GM19025 (cell line): Measurements from ENCODE around the gene SEL1L.
"Not testable (repeated sequence)": the region's sequence is repeated elsewhere in the genome, so short reads cannot be mapped to it uniquely, and the experiment has no call there.

ENCODE experiments used
- ATAC-seq: cut with Tn5 transposase; IDR thresholded peaks from one replicate; pipeline ENCODE4 v1.9.1; 2021; ENCODE audit warnings: mild to moderate bottlenecking, low read depth, moderate library complexity; ENCODE audit not compliant: unreplicated experiment

SEL1L gene

GRCh38 chr14:81450976-81451375 lies 82.7 kb downstream of the SEL1L start:
- no peak for ATAC-seq

- ATAC-seq = no peak
These were observed 83.5 kb downstream of the SEL1L start for GRCh38 chr14:81450100-81450531.

- ATAC-seq = no peak
These were observed 84.1 kb downstream of the SEL1L start for GRCh38 chr14:81449576-81449975.

GRCh38 chr14:81449114-81449513 lies 84.5 kb downstream of the SEL1L start:
- ATAC-seq = no peak

GRCh38 chr14:81447021-81447764 lies 86.5 kb downstream of the SEL1L start:
- no peak for ATAC-seq

GRCh38 chr14:81446279-81447007 lies 87.2 kb downstream of the SEL1L start:
- ATAC-seq = no peak

- ATAC-seq = no peak
These were observed 92.0 kb downstream of the SEL1L start for GRCh38 chr14:81441626-81442134.

GRCh38 chr14:81440041-81440440 lies 93.6 kb downstream of the SEL1L start:
- ATAC-seq = no peak

- ATAC-seq = no peak
These were observed 96.4 kb downstream of the SEL1L start for GRCh38 chr14:81437244-81437643.

- peak; percentile 78 for ATAC-seq
These were observed 97.1 kb downstream of the SEL1L start for GRCh38 chr14:81436296-81437138.

- ATAC-seq = peak; percentile 35
These were observed 98.0 kb downstream of the SEL1L start for GRCh38 chr14:81435391-81436295.

- no peak for ATAC-seq
These were observed 98.6 kb downstream of the SEL1L start for GRCh38 chr14:81435048-81435390.

- ATAC-seq = no peak
These were observed 99.4 kb downstream of the SEL1L start for GRCh38 chr14:81434230-81434629.

- ATAC-seq = no peak
These were observed 100.3 kb downstream of the SEL1L start for GRCh38 chr14:81433378-81433777.

- ATAC-seq = no peak
These were observed 101.4 kb downstream of the SEL1L start for GRCh38 chr14:81432219-81432661.

- no peak for ATAC-seq
These were observed 103.4 kb downstream of the SEL1L start for GRCh38 chr14:81430235-81430634.

GRCh38 chr14:81429749-81430148 lies 103.9 kb downstream of the SEL1L start:
- ATAC-seq = not testable (repeated sequence)

- no peak for ATAC-seq
These were observed 104.6 kb downstream of the SEL1L start for GRCh38 chr14:81429028-81429427.

- no peak for ATAC-seq
These were observed 106.2 kb downstream of the SEL1L start for GRCh38 chr14:81427348-81428058.
